IMR-90 (cell line): ENCODE measurements around the gene RSPH9. TPM values are rescaled to one million over a fixed set of nuclear protein-coding genes. Genes with fewer than 3 reads are reported as not detected.

Experiments
- ATAC-seq: fragments of 200-7000 bp; cut with Tn5 transposase; 2 replicates; pipeline ENCODE4 v1.9.1; 2020; ENCODE audit warnings: low read depth, mild to moderate bottlenecking, moderate library complexity
- BruUV-seq: library from RNA; stranded (reverse); fragments of 400-500 nt; replicated peaks from 2 replicates; lab custom pipeline; 2021; lab: Mats Ljungman, UMichigan
- CTCF ChIA-PET: fragments of 300-600 bp; formaldehyde crosslinking; extraction: SDS; loops from one replicate; lab custom pipeline; 2021; ENCODE audit warnings: antibody characterized with exemption; lab: Yijun Ruan, JAX
- POLR2A ChIA-PET: fragments of 300-600 bp; sonication (Branson Sonifier 250); formaldehyde crosslinking; loops from one replicate; lab custom pipeline; 2022; ENCODE audit warnings: antibody characterized with exemption; ENCODE audit not compliant: unreplicated experiment; lab: Charles Lee
- DNase-seq: peaks from one replicate; pipeline ENCODE4 v3.0.0; 2013
- H2AFZ ChIP-seq: replicated peaks from 2 replicates; pipeline ENCODE3; 2013; ENCODE audit warnings: low read length, mild to moderate bottlenecking; ENCODE audit not compliant: poor library complexity
- H2AK5ac ChIP-seq: 2 replicates; pipeline ENCODE4 v1.6.1; 2013; ENCODE audit warnings: low read depth, low read length, inconsistent platforms
- H2AK9ac ChIP-seq: replicated peaks from 2 replicates; pipeline ENCODE3; 2013; ENCODE audit warnings: mild to moderate bottlenecking, low read depth, low read length, moderate library complexity; ENCODE audit not compliant: poor library complexity
- H2BK120ac ChIP-seq: 2 replicates; pipeline ENCODE4 v1.6.1; 2013; ENCODE audit warnings: low read depth, low read length, inconsistent platforms
- H2BK15ac ChIP-seq: 3 replicates; pipeline ENCODE4 v1.6.1; 2013; ENCODE audit warnings: low read depth, low read length, inconsistent platforms
- H2BK20ac ChIP-seq: 2 replicates; pipeline ENCODE4 v1.6.1; 2013; ENCODE audit warnings: low read depth, mild to moderate bottlenecking, inconsistent platforms, low read length, moderate library complexity
- H2BK5ac ChIP-seq: 2 replicates; pipeline ENCODE4 v1.6.1; 2013; ENCODE audit warnings: mild to moderate bottlenecking, low read depth, low read length, inconsistent platforms; ENCODE audit not compliant: poor library complexity, severe bottlenecking
- H3K14ac ChIP-seq: replicated peaks from 2 replicates; pipeline ENCODE4 v1.6.1; 2013; ENCODE audit warnings: low read depth, low read length, inconsistent platforms
- H3K18ac ChIP-seq: 2 replicates; pipeline ENCODE4 v1.6.1; 2013; ENCODE audit warnings: low read depth, low read length, control low read depth
- H3K23ac ChIP-seq: 2 replicates; pipeline ENCODE4 v1.6.1; 2013; ENCODE audit warnings: low read depth, low read length, inconsistent platforms
- H3K27ac ChIP-seq: 2 replicates; pipeline ENCODE4 v1.5.1; 2013; ENCODE audit warnings: mild to moderate bottlenecking, control low read depth, low read length; ENCODE audit not compliant: insufficient read depth
- H3K27me3 ChIP-seq: 2 replicates; pipeline ENCODE4 v1.6.1; 2013; ENCODE audit warnings: low read length; ENCODE audit not compliant: control insufficient read depth, insufficient read depth
- H3K36me3 ChIP-seq: 2 replicates; pipeline ENCODE4 v1.6.1; 2013; ENCODE audit warnings: low read length, mixed read lengths; ENCODE audit not compliant: control insufficient read depth, insufficient read depth
- H3K4ac ChIP-seq: 2 replicates; pipeline ENCODE4 v1.6.1; 2013; ENCODE audit warnings: low read depth, low read length, inconsistent platforms
- H3K4me1 ChIP-seq: 2 replicates; pipeline ENCODE4 v1.6.1; 2013; ENCODE audit warnings: low read length, mixed read lengths; ENCODE audit not compliant: control insufficient read depth, insufficient read depth
- H3K4me2 ChIP-seq: 2 replicates; pipeline ENCODE4 v1.6.1; 2013; ENCODE audit warnings: low read depth, mild to moderate bottlenecking, control low read depth, low read length, moderate library complexity
- H3K4me3 ChIP-seq: 2 replicates; pipeline ENCODE4 v1.5.1; 2013; ENCODE audit warnings: low read depth, mild to moderate bottlenecking, control low read depth, low read length, moderate library complexity; ENCODE audit not compliant: insufficient read depth
- H3K56ac ChIP-seq: 2 replicates; pipeline ENCODE4 v1.6.1; 2013; ENCODE audit warnings: low read length, inconsistent platforms; ENCODE audit not compliant: insufficient read depth; ENCODE audit errors: extremely low read depth
- H3K79me1 ChIP-seq, 2 experiments: 2 replicates each; pipeline ENCODE4 v1.6.1; 2013; ENCODE audit warnings: low read length in 2 of 2, inconsistent platforms in 1 of 2, low read depth in 1 of 2
- H3K9ac ChIP-seq: 2 replicates; pipeline ENCODE4 v1.6.1; 2013; ENCODE audit warnings: low read depth, low read length, control low read depth
- H3K9me1 ChIP-seq: 2 replicates; pipeline ENCODE4 v1.6.1; 2013; ENCODE audit warnings: low read length, inconsistent platforms; ENCODE audit not compliant: insufficient read depth
- H3K9me3 ChIP-seq: 2 replicates; pipeline ENCODE4 v1.6.1; 2013; ENCODE audit warnings: low read length; ENCODE audit not compliant: control insufficient read depth, insufficient read depth
- H4K20me1 ChIP-seq: 2 replicates; pipeline ENCODE4 v1.6.1; 2013; ENCODE audit warnings: low read length, inconsistent platforms; ENCODE audit not compliant: insufficient read depth
- H4K5ac ChIP-seq: 2 replicates; pipeline ENCODE4 v1.6.1; 2013; ENCODE audit warnings: mild to moderate bottlenecking, low read depth, low read length, control low read depth
- H4K8ac ChIP-seq, 2 experiments: 2 replicates each; pipeline ENCODE4 v1.6.1; 2013; ENCODE audit warnings: low read depth in 2 of 2, low read length in 2 of 2, control low read depth in 1 of 2, inconsistent platforms in 1 of 2
- H4K91ac ChIP-seq: 2 replicates; pipeline ENCODE4 v1.6.1; 2013; ENCODE audit warnings: low read depth, low read length, inconsistent platforms; ENCODE audit not compliant: insufficient read depth
- BHLHE40 ChIP-seq: fragments of 150-350 bp; IDR thresholded peaks from 2 replicates; pipeline ENCODE4 v1.6.1; 2016; ENCODE audit warnings: mild to moderate bottlenecking, low read depth, low read length
- CEBPB ChIP-seq: IDR thresholded peaks from 2 replicates; pipeline ENCODE4 v1.6.1; 2012; ENCODE audit warnings: low read depth, low read length, improper control_type of control experiment
- CHD1 ChIP-seq: IDR thresholded peaks from 2 replicates; pipeline ENCODE4 v1.6.1; 2012; ENCODE audit warnings: low read depth, low read length, improper control_type of control experiment
- CTCF ChIP-seq: conservative IDR thresholded peaks from 2 replicates; pipeline ENCODE4 v1.5.1; 2012; ENCODE audit warnings: mild to moderate bottlenecking, low read depth, low read length, improper control_type of control experiment
- ELK1 ChIP-seq: fragments of 150-350 bp; IDR thresholded peaks from 2 replicates; pipeline ENCODE4 v1.6.1; 2016; ENCODE audit warnings: low read depth, mild to moderate bottlenecking, low read length, moderate library complexity, borderline replicate concordance
- FOS ChIP-seq: fragments of 150-350 bp; IDR thresholded peaks from 2 replicates; pipeline ENCODE4 v1.6.1; 2016; ENCODE audit warnings: low read depth, low read length
- MAFK ChIP-seq: IDR thresholded peaks from 2 replicates; pipeline ENCODE4 v1.6.1; 2012; ENCODE audit warnings: low read depth, low read length, improper control_type of control experiment
- MAZ ChIP-seq: IDR thresholded peaks from 2 replicates; pipeline ENCODE4 v1.6.1; 2012; ENCODE audit warnings: low read depth, mild to moderate bottlenecking, low read length, improper control_type of control experiment, moderate library complexity, borderline replicate concordance
- MXI1 ChIP-seq: IDR thresholded peaks from 2 replicates; pipeline ENCODE4 v1.6.1; 2012; ENCODE audit warnings: low read depth, mild to moderate bottlenecking, low read length, moderate library complexity, borderline replicate concordance
- NFE2L2 ChIP-seq: fragments of 150-350 bp; IDR thresholded peaks from 2 replicates; pipeline ENCODE4 v1.6.1; 2016; ENCODE audit warnings: low read depth, mild to moderate bottlenecking, low read length
- POLR2A ChIP-seq: IDR thresholded peaks from 2 replicates; pipeline ENCODE4 v1.6.1; 2012; ENCODE audit warnings: mild to moderate bottlenecking, low read depth, low read length
- RAD21 ChIP-seq: IDR thresholded peaks from 2 replicates; pipeline ENCODE4 v1.6.1; 2012; ENCODE audit warnings: low read length, improper control_type of control experiment
- RCOR1 ChIP-seq: IDR thresholded peaks from 2 replicates; pipeline ENCODE4 v1.6.1; 2012; ENCODE audit warnings: mild to moderate bottlenecking, low read length, improper control_type of control experiment; ENCODE audit not compliant: insufficient replicate concordance
- RFX5 ChIP-seq: IDR thresholded peaks from 2 replicates; pipeline ENCODE4 v1.8.0; 2012; ENCODE audit warnings: low read depth, mild to moderate bottlenecking, low read length, moderate library complexity
- SMC3 ChIP-seq: fragments of 150-350 bp; IDR thresholded peaks from 2 replicates; pipeline ENCODE4 v1.6.1; 2016; ENCODE audit warnings: low read depth, mild to moderate bottlenecking, antibody characterized with exemption, low read length, moderate library complexity
- USF2 ChIP-seq: fragments of 150-350 bp; IDR thresholded peaks from 2 replicates; pipeline ENCODE4 v1.6.1; 2017; ENCODE audit warnings: mild to moderate bottlenecking, antibody characterized with exemption, low read length, low read depth
- WGBS, 2 experiments: methylation state at CpG; one replicate each; pipeline versions ENCODE4 v1.1.5 to v1.1.7; 2013; ENCODE audit warnings: missing lambda C conversion rate in 2 of 2; ENCODE audit not compliant: insufficient read length in 1 of 2; ENCODE audit errors: extremely low coverage in 2 of 2; 5-methylcytosine and 5-hydroxymethylcytosine counted together
- dilution Hi-C: fragments of 300-500 bp; cut with HindIII; formaldehyde crosslinking; loops from one replicate; pipeline ENCODE4 v1.14.3; 2018; ENCODE audit warnings: low sequenced_read_pairs; ENCODE audit not compliant: unreplicated experiment
- in situ Hi-C: fragments of 300-500 bp; cut with MboI; formaldehyde crosslinking; loops from 3 replicates; pipeline ENCODE4 v1.14.3; 2019; ENCODE audit warnings: low sequenced_read_pairs, inconsistent platforms, mixed read lengths
- intact Hi-C: fragments of 100-400 bp; cut with micrococcal nuclease; formaldehyde crosslinking; loops from 2 replicates; pipeline ENCODE4 v1.10.0; 2022
- polyA plus RNA-seq, 3 experiments: library from polyadenylated mRNA; depleted of rRNA; stranded (reverse); fragments of >200 nt; gene quantifications; 2 replicates each; pipeline ENCODE4 v1.2.3, GENCODE V29; 2012; ENCODE audit warnings: low replicate concordance in 1 of 3
- total RNA-seq: library from RNA; depleted of rRNA; stranded (reverse); fragments of >200 nt; gene quantifications from 2 replicates; pipeline ENCODE4 v1.2.3, GENCODE V29; 2012

RSPH9 gene
- total and polyA plus RNA-seq, 2 of the 4 experiments (the other 2 are of a cell fraction): 0.18 to 0.21 TPM

DNA sequence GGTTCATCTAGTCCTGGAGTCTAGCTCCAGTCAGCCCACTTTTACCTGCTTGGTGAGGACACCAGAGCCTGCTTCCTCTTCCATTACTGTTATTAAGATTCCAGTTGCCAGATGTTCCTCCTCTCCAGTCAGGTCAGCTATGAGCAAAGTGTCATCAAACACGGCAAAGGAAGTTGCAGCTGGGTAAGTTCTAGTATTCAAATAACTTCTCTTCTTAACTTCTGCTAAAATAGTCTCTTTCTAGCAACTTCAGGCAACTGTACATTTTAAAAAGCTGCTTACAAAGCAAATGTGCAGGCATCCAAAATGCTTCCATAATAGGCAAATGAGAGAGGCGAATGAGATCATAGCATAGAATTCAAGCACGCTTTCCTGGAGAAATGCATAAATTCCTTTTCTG, 61.2 kb downstream of the RSPH9 start:
- Histone ChIP-seq H4K20me1 (no peaks in the 10 kb centered on the region), H3K9me3 (no peaks in the 10 kb centered on the region), H4K5ac (peak overlapping the region; percentile 52; the same call in 1 of the 2 replicates), H3K27me3 (no peaks in the 10 kb centered on the region), H2BK5ac (no peak overlapping the region), H3K79me1 (no peaks in the 10 kb centered on the region), H2BK120ac (peak overlapping the region; percentile 35; the same call in 1 of the 2 replicates), H2AK9ac (no peak overlapping the region), H3K4me1 (peaks cover 30% of the 10 kb centered on the region), H3K56ac (no peak overlapping the region), H4K91ac (peak overlapping the region; percentile 30; the same call in 1 of the 2 replicates), H3K18ac (peak overlapping the region; percentile 56; the same call in 1 of the 2 replicates), H3K14ac (0 out of 2 replicates have a peak overlapping the region, but pooled peaks have one; percentile 22), H3K4ac (peak overlapping the region; percentile 55), H2AK5ac (0 out of 2 replicates have a peak overlapping the region, but pooled peaks have one; percentile 57), H3K27ac (peak overlapping the region; percentile 90), H3K9ac (peak overlapping the region; percentile 49; the same call in 1 of the 2 replicates), H4K8ac (peak overlapping the region in 1 of 2 experiments; percentile 64; a peak in 2 of 4 replicates), H2AFZ (no peak overlapping the region), H2BK20ac (peak overlapping the region; percentile 35), H3K36me3 (no peaks in the 10 kb centered on the region), H3K9me1 (peaks cover 19% of the 10 kb centered on the region), H3K23ac (peak overlapping the region; percentile 21; the same call in 1 of the 2 replicates), H3K4me2 (peak overlapping the region; percentile 39), H3K4me3 (no peak overlapping the region), H2BK15ac (no peak overlapping the region; the same call in 2 of the 3 replicates)
- intact Hi-C loops: no loop called here
- ChIA-PET POLR2A (no interaction called here), CTCF (no interaction called here)
- no TSS peak for BruUV-seq
- dilution Hi-C loops: no loop called here
- TF ChIP-seq CEBPB: no peak
- TF ChIP-seq ELK1: no peak
- TF ChIP-seq RAD21: no peak
- no peak for TF ChIP-seq RCOR1
- no peak for TF ChIP-seq RFX5
- no peak for TF ChIP-seq SMC3
- no peak for TF ChIP-seq CTCF
- TF ChIP-seq MXI1: no peak
- TF ChIP-seq FOS: no peak
- TF ChIP-seq MAFK: no peak; the same call in 1 of the 2 replicates
- TF ChIP-seq NFE2L2: no peak
- TF ChIP-seq USF2: no peak
- TF ChIP-seq CHD1: no peak
- no peak for TF ChIP-seq BHLHE40
- TF ChIP-seq MAZ: no peak
- no peak for TF ChIP-seq POLR2A
- in situ Hi-C loops: no loop called here
- 17% methylated on average over 1 of the region's 3 CpGs; no CpG with 5 or more reads in 1 of the 2 experiments for WGBS, 2 experiments
- ATAC-seq (no peak; the same call in 1 of the 2 replicates), DNase-seq (peak; percentile 58)
